Liver (tissue), 9 donors: Measurements from ENCODE around the gene ACCSL. TPM values are rescaled to one million over a fixed set of nuclear protein-coding genes. Genes with fewer than 3 reads are reported as not detected.

ENCODE experiments used
- DNase-seq: peaks from one replicate; pipeline ENCODE4 v3.0.0-alpha.2; 2017; ENCODE audit warnings: low spot score
- H3K27ac ChIP-seq, 2 donors: one replicate each; pipeline ENCODE4 v1.7.0; 2013; ENCODE audit warnings: inconsistent platforms in 2 of 2, low read length in 2 of 2, control low read depth in 1 of 2, low read depth in 1 of 2, mild to moderate bottlenecking in 1 of 2
- H3K27me3 ChIP-seq, 4 donors: one replicate each; pipeline versions ENCODE4 v1.6.1 to v1.7.0; 2013; ENCODE audit warnings: low read length in 3 of 4, inconsistent platforms in 1 of 4, mild to moderate bottlenecking in 1 of 4, moderate library complexity in 1 of 4; ENCODE audit not compliant: control insufficient read depth in 4 of 4, insufficient read depth in 4 of 4
- H3K36me3 ChIP-seq, 4 donors: one replicate each; pipeline versions ENCODE4 v1.6.1 to v1.7.0; 2013; ENCODE audit warnings: low read length in 3 of 4, mild to moderate bottlenecking in 3 of 4, low read depth in 1 of 4, moderate library complexity in 1 of 4; ENCODE audit not compliant: control insufficient read depth in 4 of 4, insufficient read depth in 3 of 4
- H3K4me1 ChIP-seq, 4 donors: one replicate each; pipeline versions ENCODE4 v1.6.1 to v1.7.0; 2013; ENCODE audit warnings: low read length in 3 of 4, mild to moderate bottlenecking in 3 of 4, moderate library complexity in 1 of 4; ENCODE audit not compliant: control insufficient read depth in 4 of 4, insufficient read depth in 4 of 4
- H3K4me3 ChIP-seq, 3 donors: one replicate each; pipeline versions ENCODE4 v1.6.1 to v1.7.0; 2013; ENCODE audit warnings: low read length in 3 of 3, control low read depth in 1 of 3, low read depth in 1 of 3, mild to moderate bottlenecking in 1 of 3
- H3K9ac ChIP-seq, 2 donors: one replicate each; pipeline ENCODE4 v1.7.0; 2013; ENCODE audit warnings: low read length in 2 of 2, mild to moderate bottlenecking in 2 of 2, moderate library complexity in 2 of 2, control low read depth in 1 of 2, low read depth in 1 of 2
- H3K9me3 ChIP-seq, 4 donors: one replicate each; pipeline versions ENCODE4 v1.6.1 to v1.7.0; 2013; ENCODE audit warnings: low read length in 3 of 4; ENCODE audit not compliant: control insufficient read depth in 4 of 4
- ATF3 ChIP-seq: IDR thresholded peaks from 2 replicates; pipeline ENCODE4 v1.6.1; 2016; ENCODE audit warnings: antibody characterized with exemption
- CTCF ChIP-seq: fragments of 150-350 bp; IDR thresholded peaks from 2 replicates; pipeline ENCODE4 v1.5.1; 2017; ENCODE audit warnings: improper control_type of control experiment, low read depth, low read length; ENCODE audit not compliant: missing input control
- EGR1 ChIP-seq, 2 donors: IDR thresholded peaks; 2 replicates each; pipeline ENCODE4 v1.6.1; 2016 to 2018; ENCODE audit warnings: antibody characterized with exemption in 2 of 2, low read depth in 2 of 2
- FOXA1 ChIP-seq: IDR thresholded peaks from 2 replicates; pipeline ENCODE4 v1.6.1; 2016; ENCODE audit warnings: antibody characterized with exemption
- FOXA2 ChIP-seq: IDR thresholded peaks from 2 replicates; pipeline ENCODE4 v1.6.1; 2016; ENCODE audit warnings: antibody characterized with exemption
- GABPA ChIP-seq, 2 donors: IDR thresholded peaks in 1 of 2; conservative IDR thresholded peaks in 1 of 2; 2 replicates each; pipeline ENCODE4 v1.6.1; 2016; ENCODE audit warnings: antibody characterized with exemption in 2 of 2, mild to moderate bottlenecking in 1 of 2, moderate library complexity in 1 of 2
- HNF4A ChIP-seq, 2 donors: conservative IDR thresholded peaks; 2 replicates each; pipeline ENCODE4 v1.6.1; 2016; ENCODE audit warnings: antibody characterized with exemption in 2 of 2, mild to moderate bottlenecking in 2 of 2
- HNF4G ChIP-seq: IDR thresholded peaks from 2 replicates; pipeline ENCODE4 v1.6.1; 2016; ENCODE audit warnings: antibody characterized with exemption
- JUND ChIP-seq, 2 donors: IDR thresholded peaks; 2 replicates each; pipeline ENCODE4 v1.6.1; 2016; ENCODE audit warnings: antibody characterized with exemption in 2 of 2
- MAX ChIP-seq: IDR thresholded peaks from 2 replicates; pipeline ENCODE4 v1.6.1; 2016; ENCODE audit warnings: antibody characterized with exemption
- NR2F2 ChIP-seq: IDR thresholded peaks from 2 replicates; pipeline ENCODE4 v1.6.1; 2016; ENCODE audit warnings: antibody characterized with exemption
- RAD21 ChIP-seq, 2 donors: IDR thresholded peaks; 2 replicates each; pipeline ENCODE4 v1.6.1; 2016; ENCODE audit warnings: antibody characterized with exemption in 2 of 2, mild to moderate bottlenecking in 2 of 2
- REST ChIP-seq: IDR thresholded peaks from 2 replicates; pipeline ENCODE4 v1.6.1; 2016; ENCODE audit warnings: antibody characterized with exemption, mild to moderate bottlenecking
- RXRA ChIP-seq, 2 donors: IDR thresholded peaks; 2 replicates each; pipeline ENCODE4 v1.6.1; 2017 to 2018; ENCODE audit warnings: antibody characterized with exemption in 2 of 2, mild to moderate bottlenecking in 1 of 2
- SP1 ChIP-seq: IDR thresholded peaks from 2 replicates; pipeline ENCODE4 v1.6.1; 2018; ENCODE audit warnings: antibody characterized with exemption, mild to moderate bottlenecking
- TAF1 ChIP-seq: conservative IDR thresholded peaks from 2 replicates; pipeline ENCODE4 v1.6.1; 2016; ENCODE audit warnings: antibody characterized with exemption, mild to moderate bottlenecking
- YY1 ChIP-seq: IDR thresholded peaks from 2 replicates; pipeline ENCODE4 v1.6.1; 2016; ENCODE audit warnings: antibody characterized with exemption, mild to moderate bottlenecking
- ZBTB33 ChIP-seq: IDR thresholded peaks from 2 replicates; pipeline ENCODE4 v1.6.1; 2016; ENCODE audit warnings: antibody characterized with exemption
- WGBS: extraction: QIAGEN DNeasy Blood & Tissue Kit; methylation state at CpG from one replicate; pipeline ENCODE4 v1.1.7; 2013; 5-methylcytosine and 5-hydroxymethylcytosine counted together
- polyA plus RNA-seq, 2 donors: library from polyadenylated mRNA; stranded (reverse) in 1 of 2; unstranded in 1 of 2; fragments of 200-250 nt in 1 of 2; fragments of >200 nt in 1 of 2; fragmentation: Nextera tagmentation in 1 of 2; extraction: Ambion mirVana in 1 of 2; gene quantifications; one replicate each; pipeline versions ENCODE4 v1.2.1 to v1.2.3, GENCODE V29; 2013 to 2015
- total RNA-seq, 2 donors: library from RNA; depleted of rRNA; stranded (reverse); fragments of >200 nt; gene quantifications; one replicate each; pipeline ENCODE4 v1.2.3, GENCODE V29; 2014
- donor health status: healthy.
- donor health status: healthy.
- donor health status: healthy.
- donor health status: healthy.
- donor health status: healthy.

The ACCSL gene
- total and polyA plus RNA-seq, 4 donors, result 0.09 TPM; not detected in 3

- H3K4me3 ChIP-seq, result no peak overlapping the region
- peaks cover 0 to 2% (median 0%) of the 10 kb centered on the region in 4 donors for H3K27me3 ChIP-seq
- H3K36me3 ChIP-seq, result no peaks in the 10 kb centered on the region
- 88% methylated on average over 1 of the region's 1 CpG for WGBS
- H3K27ac ChIP-seq, result no peak overlapping the region
- H3K9ac ChIP-seq, result no peak overlapping the region
- DNase-seq, result no peak
- TF ChIP-seq RAD21 (IDR thresholded peaks at IDR 0.05) (no peak), HNF4A (conservative IDR thresholded peaks at IDR 0.05) (no peak), MAX (no peak), REST (no peak), EGR1 (IDR thresholded peaks at IDR 0.05; ENCODE audit: low read depth in 2 of 2) (no peak), HNF4G (no peak)
- H3K4me1 ChIP-seq, result no peaks in the 10 kb centered on the region
- H3K9me3 ChIP-seq, result no peaks in the 10 kb centered on the region
Measured at GRCh38 chr11:44011797-44012196, 36.0 kb upstream of the ACCSL start.

- peaks cover 0 to 4% (median 0%) of the 10 kb centered on the region in 4 donors for H3K4me1 ChIP-seq
- 89% methylated on average over 8 of the region's 8 CpGs for WGBS
- H3K27me3 ChIP-seq, result no peaks in the 10 kb centered on the region
- no peak for TF ChIP-seq ATF3
- TF ChIP-seq SP1, result no peak
- TF ChIP-seq EGR1 (IDR thresholded peaks at IDR 0.05; ENCODE audit: low read depth in 2 of 2), result no peak
- TF ChIP-seq TAF1, result no peak
- no peak for TF ChIP-seq RXRA (IDR thresholded peaks at IDR 0.05)
- no peak for TF ChIP-seq MAX
- no peak for TF ChIP-seq NR2F2
- no peak for TF ChIP-seq REST
- no peak for TF ChIP-seq FOXA2
- no peak for TF ChIP-seq HNF4A (conservative IDR thresholded peaks at IDR 0.05)
- TF ChIP-seq HNF4G, result no peak
- TF ChIP-seq CTCF, result no peak
- TF ChIP-seq GABPA (IDR thresholded peaks at IDR 0.05 in 1 of 2, conservative IDR thresholded peaks at IDR 0.05 in 1 of 2), result no peak
- no peak for TF ChIP-seq ZBTB33
- TF ChIP-seq YY1, result no peak
- no peak for TF ChIP-seq JUND (IDR thresholded peaks at IDR 0.05)
- TF ChIP-seq RAD21 (IDR thresholded peaks at IDR 0.05), result no peak
- no peak for TF ChIP-seq FOXA1
- no peaks in the 10 kb centered on the region for H3K36me3 ChIP-seq
- H3K27ac ChIP-seq, result no peak overlapping the region
- no peak for DNase-seq
- H3K4me3 ChIP-seq, result no peak overlapping the region
- H3K9me3 ChIP-seq, result peaks cover 0 to 3% (median 0%) of the 10 kb centered on the region in 4 donors
- H3K9ac ChIP-seq, result no peak overlapping the region
Measured at GRCh38 chr11:44014968-44015623, 32.7 kb upstream of the ACCSL start.
